Astrocyte of the cerebellum (primary cell): Measurements from ENCODE around the gene NHLH2.

Source experiments
- DNase-seq: peaks from one replicate; pipeline ENCODE4 v3.0.0-alpha.2; 2011; ENCODE audit warnings: low read depth
- H3K4me3 ChIP-seq: 2 replicates; pipeline ENCODE4 v1.5.1; 2011; ENCODE audit warnings: mild to moderate bottlenecking, low read depth, low read length, moderate library complexity
- CTCF ChIP-seq: IDR thresholded peaks from 2 replicates; pipeline ENCODE4 v1.5.1; 2012; ENCODE audit warnings: low read length, low read depth, moderate library complexity, mild to moderate bottlenecking; ENCODE audit errors: missing control alignments
- in situ Hi-C: cut with HindIII; loops from 2 replicates; pipeline ENCODE4 v1.10.0; 2017; ENCODE audit warnings: low sequenced_read_pairs

NHLH2 gene

GRCh38 chr1:115826628-115827027 lies 14.3 kb downstream of the NHLH2 start:
- TF ChIP-seq CTCF, result no peak
- H3K4me3 ChIP-seq, result no peak overlapping the region
- in situ Hi-C loops, result no loop called here
- no peak for DNase-seq

GRCh38 chr1:115822117-115822516 lies 18.8 kb downstream of the NHLH2 start:
- DNase-seq, result no peak
- no peak overlapping the region for H3K4me3 ChIP-seq
- in situ Hi-C loops, result no loop called here
- TF ChIP-seq CTCF, result no peak

GRCh38 chr1:115815694-115816093 lies 25.2 kb downstream of the NHLH2 start:
- in situ Hi-C loops, result no loop called here
- H3K4me3 ChIP-seq, result no peak overlapping the region
- no peak for TF ChIP-seq CTCF
- DNase-seq, result no peak

- TF ChIP-seq CTCF, result no peak
- in situ Hi-C loops, result no loop called here
- no peak overlapping the region for H3K4me3 ChIP-seq
Observed at GRCh38 chr1:115814685-115815398, 26.1 kb downstream of the NHLH2 start.

GRCh38 chr1:115813727-115814126 lies 27.2 kb downstream of the NHLH2 start:
- no peak for DNase-seq
- TF ChIP-seq CTCF, result no peak
- in situ Hi-C loops, result no loop called here
- no peak overlapping the region for H3K4me3 ChIP-seq

More at GRCh38 chr1:115814685-115815398, 26.1 kb downstream of the NHLH2 start:
- no peak for DNase-seq

GRCh38 chr1:115811140-115811828 lies 29.6 kb downstream of the NHLH2 start:
- DNase-seq, result no peak
- in situ Hi-C loops, result no loop called here
- no peak overlapping the region for H3K4me3 ChIP-seq
- TF ChIP-seq CTCF, result no peak
